HG03439 (cell line): ENCODE results near the gene GPC5.

Experiments
- ATAC-seq: cut with Tn5 transposase; IDR thresholded peaks from one replicate; pipeline ENCODE4 v1.9.1; 2021; ENCODE audit warnings: mild to moderate bottlenecking, moderate library complexity; ENCODE audit not compliant: unreplicated experiment

The GPC5 gene

DNA sequence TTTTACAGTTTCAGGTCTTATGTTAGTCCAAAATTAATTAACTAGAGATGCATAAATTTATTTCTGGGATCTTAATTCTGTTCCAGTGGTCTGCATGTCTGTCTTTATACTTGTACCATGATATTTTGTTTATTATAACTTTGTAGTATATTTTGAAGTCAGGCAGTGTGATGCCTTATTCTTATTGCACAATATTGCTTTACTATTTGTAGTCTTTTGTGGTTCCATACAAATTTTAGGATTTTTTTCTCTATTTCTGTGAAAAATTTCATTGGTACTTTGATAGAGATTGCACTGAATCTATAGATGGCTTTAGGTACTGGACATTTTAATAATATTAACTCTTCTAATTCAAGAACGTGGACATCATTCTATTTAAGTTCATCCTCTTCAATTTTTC lies 304.0 kb downstream of the GPC5 start:
- no peak for ATAC-seq

DNA sequence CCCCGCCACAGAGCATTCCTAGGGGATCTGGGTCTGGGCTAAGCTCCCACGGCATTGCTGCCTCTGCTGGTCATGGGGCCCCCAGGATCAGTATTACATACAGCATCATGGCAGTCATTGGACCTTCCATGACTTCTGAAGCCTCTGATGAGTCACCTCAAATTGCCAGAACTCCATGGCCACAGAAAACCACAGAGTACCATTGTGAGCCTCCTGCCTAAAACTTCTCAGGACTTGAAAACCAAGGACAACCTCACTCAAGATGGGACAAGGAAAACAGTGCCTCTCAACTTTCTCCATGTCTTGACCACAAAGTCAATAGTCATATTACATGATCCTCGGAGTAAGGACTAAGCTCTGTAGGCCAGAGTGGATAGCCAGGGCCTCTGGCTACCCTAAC lies 306.0 kb downstream of the GPC5 start:
- ATAC-seq = no peak

GRCh38 chr13:91708558-91708957 lies 310.1 kb downstream of the GPC5 start:
- no peak for ATAC-seq

DNA sequence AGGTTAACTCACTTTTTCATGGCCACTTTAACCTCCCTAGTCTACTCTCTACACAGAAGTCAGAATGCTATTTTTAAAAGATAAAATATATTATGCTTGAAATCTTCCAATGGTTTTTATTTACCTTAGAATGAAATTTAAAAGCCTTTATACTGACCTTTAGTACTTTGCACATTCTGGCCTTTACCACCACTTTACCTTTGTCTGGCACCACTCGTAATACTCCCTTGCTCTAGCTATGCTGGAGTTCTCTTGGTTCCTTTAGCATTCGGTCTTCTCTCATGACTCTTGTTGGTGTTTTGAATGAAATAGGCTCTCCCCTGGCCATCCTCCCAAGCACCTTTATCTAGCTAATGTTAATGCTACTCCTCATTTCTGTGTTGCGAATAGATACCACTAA lies 310.8 kb downstream of the GPC5 start:
- no peak for ATAC-seq

- ATAC-seq = no peak
Measured at GRCh38 chr13:91710733-91711132, 312.3 kb downstream of the GPC5 start.

DNA sequence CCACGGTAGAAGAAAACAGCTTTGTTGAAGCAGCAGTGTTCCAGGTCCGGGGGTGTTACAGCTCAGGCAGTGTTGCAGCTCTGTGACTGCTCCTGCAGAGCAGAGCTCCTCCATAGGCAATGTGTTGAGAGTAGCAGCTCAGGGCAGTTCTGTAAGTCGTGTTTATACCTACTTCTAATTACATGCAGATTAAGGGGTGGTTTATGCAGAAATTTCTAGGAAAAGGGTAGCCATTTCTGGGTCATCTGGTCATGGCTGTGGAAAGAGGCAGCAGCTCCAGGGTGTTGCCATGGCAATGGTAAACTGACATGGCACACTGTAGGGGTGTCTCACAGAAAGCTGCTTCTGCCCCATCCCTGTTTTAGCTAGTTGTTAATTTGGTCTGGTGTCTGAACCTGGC lies 316.4 kb downstream of the GPC5 start:
- no peak for ATAC-seq

GRCh38 chr13:91716436-91717065 lies 318.1 kb downstream of the GPC5 start:
- no peak for ATAC-seq

- ATAC-seq = no peak
Measured at GRCh38 chr13:91719033-91719432, 320.6 kb downstream of the GPC5 start.

DNA sequence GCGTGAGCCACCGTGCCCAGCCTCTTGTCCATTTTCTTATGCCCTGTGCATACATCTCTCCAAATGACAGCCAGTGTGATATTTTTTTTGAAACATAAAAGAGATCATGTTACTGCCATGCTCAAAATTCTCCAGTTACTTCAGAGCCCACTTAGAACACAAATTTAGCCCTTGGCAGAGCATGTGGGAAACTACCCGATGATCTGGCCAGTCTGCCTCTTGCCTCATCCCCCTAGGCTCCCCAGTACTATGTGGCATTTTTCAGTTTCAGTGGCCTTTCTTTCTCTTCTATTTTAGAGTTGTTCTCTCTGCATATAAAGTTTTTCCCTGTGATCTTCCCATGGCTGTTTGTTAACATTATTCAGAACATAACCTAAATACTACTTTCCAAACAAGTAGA lies 323.0 kb downstream of the GPC5 start:
- ATAC-seq = no peak

GRCh38 chr13:91722267-91722884 lies 324.0 kb downstream of the GPC5 start:
- no peak for ATAC-seq

DNA sequence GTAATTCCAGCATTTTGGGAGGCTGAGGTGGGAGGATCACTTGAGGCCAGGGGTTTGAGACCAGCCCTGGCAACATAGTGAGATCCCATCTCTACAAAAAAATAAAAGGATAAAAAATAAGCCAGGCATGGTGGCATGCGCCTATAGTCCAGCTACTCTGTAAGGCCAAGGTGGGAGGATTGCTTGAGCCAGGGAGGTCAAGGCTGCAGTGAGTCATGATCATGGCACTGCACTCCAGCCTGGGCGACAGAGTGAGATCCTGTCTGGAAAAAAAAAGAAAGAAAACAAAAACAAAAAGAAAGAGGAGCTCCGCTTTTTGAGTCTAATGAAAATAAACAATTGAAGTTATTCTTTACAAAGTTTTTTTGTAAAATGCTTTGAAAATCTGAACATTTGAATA lies 326.2 kb downstream of the GPC5 start:
- no peak for ATAC-seq

DNA sequence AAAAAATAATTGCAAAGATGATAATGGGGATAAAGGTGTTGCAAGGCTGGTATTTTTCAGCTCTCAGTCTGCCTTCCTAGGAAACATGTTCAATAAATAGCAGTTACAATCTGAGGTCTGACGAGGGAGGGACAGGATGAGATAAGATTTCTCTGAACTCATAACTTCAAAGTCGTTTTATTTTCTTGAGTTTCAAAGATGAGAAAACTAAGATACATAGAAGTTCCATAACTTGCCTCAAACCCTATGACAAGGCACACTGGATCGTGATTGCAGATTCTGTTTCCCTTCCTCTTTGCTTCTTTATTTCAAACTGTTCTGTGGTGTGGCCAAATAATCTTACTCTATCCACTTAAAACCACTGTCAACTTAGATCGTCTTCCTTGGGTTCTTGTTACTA lies 327.2 kb downstream of the GPC5 start:
- ATAC-seq = no peak

DNA sequence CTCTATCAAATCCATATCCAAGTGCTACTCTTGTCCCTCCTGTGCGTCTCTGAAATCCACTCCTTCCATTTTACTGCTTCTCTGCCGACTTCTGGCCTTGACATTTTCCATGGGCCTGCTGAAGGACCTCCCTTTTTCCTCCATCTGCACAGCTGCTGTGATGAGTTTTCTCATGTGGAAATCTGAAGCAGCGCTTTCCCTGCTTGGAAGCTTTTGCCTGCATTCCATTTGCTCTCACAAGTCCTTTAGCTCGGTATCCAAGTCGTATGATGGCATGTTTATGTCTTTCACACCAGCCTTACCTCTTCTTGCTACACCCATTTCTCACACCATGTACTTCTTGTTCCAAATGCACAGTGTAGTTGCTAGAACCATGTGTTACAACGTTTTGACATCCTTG lies 328.2 kb downstream of the GPC5 start:
- ATAC-seq = no peak

DNA sequence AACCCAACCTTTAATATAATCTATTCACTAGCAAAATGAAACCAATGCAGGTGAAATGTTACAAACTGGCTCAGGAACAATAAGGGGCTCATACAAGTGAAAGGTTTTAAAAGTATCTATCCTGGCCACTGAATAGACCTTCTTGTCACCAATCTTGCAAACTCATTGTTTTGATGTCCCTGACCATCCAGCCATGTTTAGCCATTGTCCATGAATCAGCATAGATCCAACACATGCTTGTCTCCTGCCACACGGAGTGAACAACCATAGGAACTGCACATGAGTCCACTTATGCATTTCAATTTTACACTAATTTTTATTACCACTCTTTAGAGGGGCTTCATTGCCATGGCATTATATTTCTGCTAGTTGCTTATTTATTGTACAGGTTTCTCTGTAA lies 331.4 kb downstream of the GPC5 start:
- no peak for ATAC-seq

DNA sequence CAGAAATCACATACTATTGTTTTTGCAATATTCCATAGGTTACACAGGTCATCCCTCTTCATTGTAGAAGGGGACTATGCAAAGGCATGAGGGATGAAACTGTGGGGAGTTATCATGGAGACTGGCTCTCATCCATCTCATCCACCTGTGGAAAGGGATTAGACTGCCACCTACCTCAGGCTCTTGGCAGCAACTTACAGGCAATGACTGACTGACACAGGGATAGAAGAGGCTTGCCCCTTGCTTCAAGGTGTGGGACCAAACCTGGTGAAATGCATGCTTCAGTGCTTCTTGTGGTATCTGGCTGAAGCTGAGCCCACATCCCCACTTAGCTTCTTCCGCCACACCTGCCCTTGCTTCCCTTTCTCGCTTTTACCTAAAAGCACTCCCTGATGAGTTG lies 341.3 kb downstream of the GPC5 start:
- ATAC-seq = no peak

DNA sequence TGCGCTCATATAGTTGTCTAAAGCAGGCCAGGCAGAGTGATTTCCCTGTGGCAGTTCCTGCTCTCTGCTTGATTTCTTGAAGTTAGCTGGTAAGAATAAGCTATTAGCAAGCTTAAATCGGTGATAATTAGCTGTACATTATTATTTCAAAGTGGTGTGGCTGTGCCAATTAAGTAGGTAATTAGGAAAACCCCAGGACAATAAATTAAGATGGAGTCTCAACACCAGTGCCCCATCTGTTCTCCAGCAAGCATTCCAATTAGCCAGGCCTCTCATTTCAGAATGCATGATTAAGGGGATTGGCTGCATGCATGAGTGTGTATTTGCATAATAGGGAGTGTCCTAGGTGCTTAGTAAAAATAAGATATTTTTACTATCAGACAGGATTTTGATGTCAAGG lies 342.3 kb downstream of the GPC5 start:
- no peak for ATAC-seq

DNA sequence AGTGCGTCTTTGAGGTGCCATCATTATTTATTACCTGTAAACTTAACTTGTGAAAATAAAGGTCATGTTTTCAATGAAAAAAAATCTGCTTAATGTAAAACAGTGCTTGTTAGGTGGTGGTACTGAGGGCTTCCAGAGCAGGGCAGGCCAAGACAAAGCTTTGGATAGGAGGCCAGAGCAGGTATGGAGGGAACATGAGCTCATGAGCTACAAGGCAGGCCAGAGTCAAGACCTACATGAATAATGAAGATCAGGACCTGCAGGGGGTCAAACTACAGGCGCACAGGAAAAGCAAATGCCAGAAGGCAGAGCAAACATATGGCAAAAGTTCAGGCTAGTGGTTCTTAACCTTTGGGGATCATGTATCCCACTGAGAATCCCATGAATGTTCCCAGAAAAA lies 343.5 kb downstream of the GPC5 start:
- no peak for ATAC-seq

DNA sequence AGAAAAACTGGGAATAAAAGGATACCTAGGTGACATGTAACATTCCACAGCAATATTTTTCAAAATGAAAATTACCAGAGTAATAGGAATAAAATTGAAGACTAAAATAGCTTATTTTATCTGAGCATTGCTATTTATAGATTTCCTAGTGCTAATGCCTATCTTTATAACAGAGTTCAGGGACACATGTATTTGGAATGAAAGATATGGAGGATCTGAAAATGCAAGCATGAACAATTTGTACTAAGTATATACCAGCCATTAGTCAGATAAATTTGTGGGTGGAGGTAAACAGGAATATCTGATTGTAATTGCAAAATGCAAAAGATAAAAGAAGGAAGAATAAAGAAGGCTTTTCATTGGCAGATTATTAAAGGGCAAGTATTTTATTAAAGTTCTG lies 345.9 kb downstream of the GPC5 start:
- no peak for ATAC-seq

DNA sequence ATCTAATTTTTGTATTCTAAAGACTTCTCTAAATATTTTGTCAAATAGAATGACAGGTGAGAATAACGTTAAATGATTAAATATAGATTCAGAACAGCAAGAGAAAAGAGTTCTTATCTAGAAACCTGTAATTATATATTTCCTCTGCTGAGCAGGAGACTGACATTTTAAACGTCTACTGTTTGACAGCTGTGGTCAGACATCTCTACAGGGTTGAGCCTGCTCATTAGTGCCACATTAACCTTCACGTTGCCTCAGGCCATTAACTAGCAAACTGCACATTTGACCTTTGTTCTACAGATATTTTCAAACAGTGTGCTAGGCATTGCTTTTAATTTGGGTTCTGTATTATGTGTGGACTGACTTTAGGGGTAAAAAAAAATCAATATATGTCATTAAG lies 347.5 kb downstream of the GPC5 start:
- ATAC-seq = no peak

DNA sequence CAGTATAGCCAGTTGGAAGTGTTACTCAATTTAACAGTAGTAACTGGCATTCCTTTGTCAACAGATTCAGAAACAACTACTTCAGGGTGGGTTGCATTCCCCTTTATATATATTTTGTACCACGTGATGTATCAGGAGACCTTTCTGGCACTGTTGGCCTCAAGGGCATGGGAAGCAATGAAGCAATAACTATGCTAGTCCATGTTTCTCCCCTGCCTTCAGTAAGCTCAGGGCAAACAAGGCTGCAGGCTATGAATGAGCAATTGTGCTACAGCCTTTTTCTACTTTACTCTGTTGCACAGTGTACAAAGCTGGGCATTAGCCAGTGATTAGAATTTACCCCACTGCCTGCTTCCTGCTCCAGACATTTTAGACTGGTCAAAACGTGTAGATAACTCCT lies 348.8 kb downstream of the GPC5 start:
- no peak for ATAC-seq

DNA sequence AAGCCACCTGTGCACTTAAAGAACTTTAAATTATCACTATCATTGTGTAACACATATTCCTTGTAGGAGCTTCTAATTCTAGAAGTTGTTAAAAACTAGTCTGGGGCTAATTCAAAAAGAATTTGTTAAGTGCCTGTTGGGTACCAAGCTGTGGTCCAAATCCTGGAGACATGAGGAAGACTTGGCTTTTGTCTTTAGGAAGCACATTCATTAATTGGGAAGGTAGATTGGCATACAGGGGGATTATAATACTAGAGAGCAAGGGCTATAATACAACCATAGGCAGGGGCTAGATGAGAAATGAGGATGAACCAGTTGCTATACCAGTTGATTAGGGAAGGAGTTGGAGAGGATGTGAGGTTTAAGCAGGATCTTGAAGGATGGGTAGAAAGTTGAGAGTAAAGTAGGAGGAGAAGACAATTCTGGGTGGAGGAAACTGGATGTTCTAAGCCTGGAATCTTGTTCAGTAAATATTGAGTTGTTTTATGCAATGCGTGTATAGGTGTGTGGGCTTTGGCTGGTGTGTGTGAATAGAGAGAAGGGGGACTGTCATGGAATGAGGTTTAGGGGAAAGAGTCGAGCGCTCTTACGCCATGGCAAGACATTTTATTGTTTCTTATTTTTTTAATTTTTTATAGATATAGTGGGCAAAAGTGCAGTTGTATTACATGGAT lies 350.1 kb downstream of the GPC5 start:
- ATAC-seq = no peak

DNA sequence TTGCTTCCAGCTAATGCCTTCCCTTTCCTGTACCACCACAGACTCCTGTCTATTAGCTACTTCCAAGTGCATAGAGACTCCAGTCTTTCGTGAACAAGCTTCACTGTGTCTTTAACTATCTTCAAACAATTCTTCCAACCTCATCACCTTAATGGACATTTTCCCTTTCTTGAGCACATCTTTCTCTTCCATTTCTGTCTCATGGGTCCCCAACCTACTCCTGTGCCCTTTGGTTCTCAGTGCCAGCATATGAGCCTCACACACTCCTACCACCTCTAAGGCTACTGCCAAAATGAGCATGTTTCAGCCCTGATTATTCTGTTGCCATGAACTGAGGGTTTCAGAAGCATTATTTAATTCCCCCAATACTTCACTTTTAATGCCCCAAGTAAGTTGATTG lies 360.3 kb downstream of the GPC5 start:
- no peak for ATAC-seq

- ATAC-seq = no peak
Measured at GRCh38 chr13:91762957-91763356, 364.5 kb downstream of the GPC5 start.
